ENCODE results near the gene TRH. TPM values are rescaled to one million over a fixed set of nuclear protein-coding genes. Genes with fewer than 3 reads are reported as not detected.

TRH gene
- total and polyA plus RNA-seq, 10 donors, result 0.06 to 0.22 (median 0.17) TPM; not detected in 7

- H3K9me3 ChIP-seq, result peaks cover under 1 to 22% (median 21%) of the 10 kb centered on the region in 8 donors
- no peak for TF ChIP-seq POLR2AphosphoS5 (IDR thresholded peaks at IDR 0.05)
- TF ChIP-seq, protein P1, sequence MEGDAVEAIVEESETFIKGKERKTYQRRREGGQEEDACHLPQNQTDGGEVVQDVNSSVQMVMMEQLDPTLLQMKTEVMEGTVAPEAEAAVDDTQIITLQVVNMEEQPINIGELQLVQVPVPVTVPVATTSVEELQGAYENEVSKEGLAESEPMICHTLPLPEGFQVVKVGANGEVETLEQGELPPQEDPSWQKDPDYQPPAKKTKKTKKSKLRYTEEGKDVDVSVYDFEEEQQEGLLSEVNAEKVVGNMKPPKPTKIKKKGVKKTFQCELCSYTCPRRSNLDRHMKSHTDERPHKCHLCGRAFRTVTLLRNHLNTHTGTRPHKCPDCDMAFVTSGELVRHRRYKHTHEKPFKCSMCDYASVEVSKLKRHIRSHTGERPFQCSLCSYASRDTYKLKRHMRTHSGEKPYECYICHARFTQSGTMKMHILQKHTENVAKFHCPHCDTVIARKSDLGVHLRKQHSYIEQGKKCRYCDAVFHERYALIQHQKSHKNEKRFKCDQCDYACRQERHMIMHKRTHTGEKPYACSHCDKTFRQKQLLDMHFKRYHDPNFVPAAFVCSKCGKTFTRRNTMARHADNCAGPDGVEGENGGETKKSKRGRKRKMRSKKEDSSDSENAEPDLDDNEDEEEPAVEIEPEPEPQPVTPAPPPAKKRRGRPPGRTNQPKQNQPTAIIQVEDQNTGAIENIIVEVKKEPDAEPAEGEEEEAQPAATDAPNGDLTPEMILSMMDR (IDR thresholded peaks at IDR 0.05 in 8 of 11, conservative IDR thresholded peaks at IDR 0.05 in 3 of 11), result peak; percentile 53 to 93 (median 88)
- TF ChIP-seq POLR2A (IDR thresholded peaks at IDR 0.05), result no peak
- H3K4me1 ChIP-seq, result peaks cover 0 to 23% (median 5%) of the 10 kb centered on the region in 6 donors
- peak overlapping the region in 2 of 8 donors; percentile 16 to 38 for H3K4me3 ChIP-seq
- 30 to 37% (median 35%) methylated on average over 20 of the region's 20 CpGs for WGBS, 5 donors
- no peaks in the 10 kb centered on the region for H3K36me3 ChIP-seq
- intact Hi-C loops (cut with DNase I; ENCODE audit: low total_unique reads), result loop anchor here (5.0 to 10.0 kb wide), 4 partner anchors 97 to 440 kb away; no protein-coding TSS in a partner anchor
- H3K27me3 ChIP-seq (replicated peaks in 1 of 7), result no peaks in the 10 kb centered on the region
- no peak overlapping the region for H3K27ac ChIP-seq
- peak; percentile 61 for DNase-seq
Measured at GRCh38 chr3:129934234-129935123, 40.0 kb upstream of the TRH start.

DNA sequence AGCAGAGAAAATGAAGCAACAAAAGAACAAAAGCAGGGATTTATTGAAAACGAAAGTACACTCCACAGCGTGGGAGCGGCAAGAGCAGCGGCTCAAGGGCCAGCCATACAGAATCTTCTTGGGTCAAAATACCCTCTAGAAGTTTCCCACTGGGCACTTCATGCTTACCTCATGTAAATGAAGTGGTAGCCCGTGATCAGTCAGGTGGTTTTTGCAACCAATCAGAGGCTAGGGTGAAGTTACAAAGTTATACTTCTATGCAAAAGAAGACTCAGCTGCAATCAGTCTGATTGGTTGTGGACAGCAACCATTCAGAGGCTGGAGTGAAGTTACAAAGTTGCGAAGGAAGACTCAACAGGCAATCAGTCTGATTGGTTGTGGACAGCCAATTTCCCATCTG lies 37.8 kb upstream of the TRH start:
- H3K27ac ChIP-seq, result peak overlapping the region in 7 of 8 donors; percentile 24 to 65 (median 61)
- H3K27me3 ChIP-seq (replicated peaks in 1 of 7), result no peaks in the 10 kb centered on the region
- H3K4me3 ChIP-seq, result peak overlapping the region in 5 of 8 donors; percentile 13 to 60 (median 20)
- 21 to 43% (median 35%) methylated on average over 6 of the region's 6 CpGs for WGBS, 5 donors
- intact Hi-C loops (cut with DNase I; ENCODE audit: low total_unique reads), result loop anchor here (5.0 to 10.0 kb wide), 3 partner anchors 99 to 442 kb away; no protein-coding TSS in a partner anchor
- H3K4me1 ChIP-seq, result peaks cover 0 to 23% (median 5%) of the 10 kb centered on the region in 6 donors
- peak; percentile 66 for DNase-seq
- no peaks in the 10 kb centered on the region for H3K36me3 ChIP-seq
- TF ChIP-seq, protein P1 (IDR thresholded peaks at IDR 0.05 in 8 of 11, conservative IDR thresholded peaks at IDR 0.05 in 3 of 11), result no peak
- no peak for TF ChIP-seq POLR2AphosphoS5 (IDR thresholded peaks at IDR 0.05)
- no peak for TF ChIP-seq POLR2A (IDR thresholded peaks at IDR 0.05)
- no peaks in the 10 kb centered on the region for H3K9me3 ChIP-seq

GRCh38 chr3:129937717-129938116 lies 36.8 kb upstream of the TRH start:
- intact Hi-C loops (cut with DNase I; ENCODE audit: low total_unique reads), result loop anchor here (5.0 to 10.0 kb wide), 3 partner anchors 100 to 443 kb away; no protein-coding TSS in a partner anchor
- peak; percentile 61 for DNase-seq
- TF ChIP-seq, protein P1 (IDR thresholded peaks at IDR 0.05 in 8 of 11, conservative IDR thresholded peaks at IDR 0.05 in 3 of 11), result no peak
- TF ChIP-seq POLR2AphosphoS5 (IDR thresholded peaks at IDR 0.05) (no peak), POLR2A (IDR thresholded peaks at IDR 0.05) (no peak)
- Histone ChIP-seq H3K27ac (peak overlapping the region in 2 of 8 donors; percentile 7 to 64), H3K27me3 (replicated peaks in 1 of 7) (no peaks in the 10 kb centered on the region), H3K4me1 (peaks cover 0 to 23% (median 6%) of the 10 kb centered on the region in 6 donors), H3K4me3 (no peak overlapping the region), H3K9me3 (no peaks in the 10 kb centered on the region), H3K36me3 (no peaks in the 10 kb centered on the region)
- 92 to 95% (median 94%) methylated on average over 9 of the region's 9 CpGs for WGBS, 5 donors

All from spleen (tissue), 11 donors.